ENCODE results near the gene TUBA4B. TPM values are rescaled to one million over a fixed set of nuclear protein-coding genes. Genes with fewer than 3 reads are reported as not detected.
A peak's percentile ranks its signal among the peaks of the same experiment; 100 is the strongest.
"Not testable (repeated sequence)": the region's sequence is repeated elsewhere in the genome, so short reads cannot be mapped to it uniquely, and the experiment has no call there.

The TUBA4B gene
- total RNA-seq, 1 experiment from 2014 or later, result not detected

- no peak for DNase-seq (ENCODE audit: low spot score)
Observed at GRCh38 chr2:219273937-219274336, 20.9 kb downstream of the TUBA4B start.

DNA sequence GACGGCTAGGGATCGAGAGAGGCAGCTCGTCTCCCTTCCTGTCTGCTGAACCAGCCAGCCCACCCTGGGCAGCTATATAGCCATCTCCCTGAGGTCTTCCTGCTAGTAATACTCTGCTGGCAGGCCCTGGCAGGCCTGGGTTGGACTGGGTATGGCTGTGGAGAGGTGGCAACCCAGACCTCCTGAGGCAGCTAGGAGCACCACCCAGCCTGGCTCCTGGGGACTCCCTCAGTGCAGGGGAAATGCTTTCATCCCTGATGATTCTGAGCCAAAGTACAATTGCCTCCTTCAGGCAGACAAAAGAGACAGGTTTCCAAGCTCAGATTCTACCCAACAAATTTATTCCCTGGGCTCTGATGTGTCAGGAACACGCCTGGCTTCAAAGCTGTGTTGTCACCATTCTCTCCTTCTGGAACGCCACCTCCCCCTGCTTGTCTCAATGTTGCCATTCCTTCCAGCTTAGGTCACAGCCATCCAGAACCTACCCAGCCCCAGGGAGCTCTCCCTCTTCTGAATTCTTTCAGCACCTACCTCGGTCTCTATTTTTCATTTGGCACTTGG lies 21.4 kb downstream of the TUBA4B start:
- no peak for DNase-seq (ENCODE audit: low spot score)

GRCh38 chr2:219277703-219278654 lies 24.9 kb downstream of the TUBA4B start:
- DNase-seq (ENCODE audit: low spot score), result peak; percentile 86

DNA sequence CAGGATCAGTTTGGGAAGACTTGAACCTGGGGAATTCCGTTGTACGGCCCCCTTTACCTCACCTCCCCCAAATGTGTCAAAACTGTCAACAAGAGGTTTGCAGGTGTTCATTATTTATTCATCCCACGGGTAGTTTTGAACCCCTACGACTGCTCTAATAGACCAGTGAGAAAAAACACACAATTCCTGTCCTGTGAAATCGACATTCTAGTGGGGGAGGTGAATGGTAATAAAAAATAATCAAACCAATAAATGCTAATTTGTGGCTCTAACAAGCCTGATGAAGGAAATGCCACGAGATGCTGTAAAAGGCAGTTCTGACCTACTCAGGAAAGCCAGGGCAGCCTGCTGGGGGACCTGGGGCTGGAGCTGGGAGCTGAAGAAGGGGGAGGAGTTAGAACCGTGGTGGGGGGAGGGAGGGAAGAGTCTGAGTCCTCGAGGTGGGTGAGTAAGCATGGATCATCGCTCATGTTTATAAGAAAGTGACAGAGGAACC lies 25.7 kb downstream of the TUBA4B start:
- no peak for DNase-seq (ENCODE audit: low spot score)

- peak; percentile 95 for DNase-seq (ENCODE audit: low spot score)
Observed at GRCh38 chr2:219279151-219279915, 26.3 kb downstream of the TUBA4B start, which contains the start of gene DNAJB2. TSS of gene DNAJB2 (plus strand) at chr2:219279366. CDS start at chr2:219279834, 468 bp downstream.

GRCh38 chr2:219279916-219280516 lies 27.0 kb downstream of the TUBA4B start:
- no peak for DNase-seq (ENCODE audit: low spot score)

- no peak for DNase-seq (ENCODE audit: low spot score)
Observed at GRCh38 chr2:219280651-219281050, 27.6 kb downstream of the TUBA4B start.

- DNase-seq (ENCODE audit: low spot score), result peak; percentile 27
Observed at GRCh38 chr2:219281588-219281987, 28.5 kb downstream of the TUBA4B start.

- DNase-seq (ENCODE audit: low spot score), result no peak
Observed at GRCh38 chr2:219282375-219282774, 29.3 kb downstream of the TUBA4B start.

GRCh38 chr2:219282943-219283581 lies 30.0 kb downstream of the TUBA4B start:
- DNase-seq (ENCODE audit: low spot score), result no peak

GRCh38 chr2:219284501-219285372 lies 31.7 kb downstream of the TUBA4B start:
- DNase-seq (ENCODE audit: low spot score), result no peak

GRCh38 chr2:219285373-219285735 lies 32.3 kb downstream of the TUBA4B start:
- DNase-seq (ENCODE audit: low spot score), result no peak

- DNase-seq (ENCODE audit: low spot score), result no peak
Observed at GRCh38 chr2:219285894-219286425, 32.9 kb downstream of the TUBA4B start.

DNA sequence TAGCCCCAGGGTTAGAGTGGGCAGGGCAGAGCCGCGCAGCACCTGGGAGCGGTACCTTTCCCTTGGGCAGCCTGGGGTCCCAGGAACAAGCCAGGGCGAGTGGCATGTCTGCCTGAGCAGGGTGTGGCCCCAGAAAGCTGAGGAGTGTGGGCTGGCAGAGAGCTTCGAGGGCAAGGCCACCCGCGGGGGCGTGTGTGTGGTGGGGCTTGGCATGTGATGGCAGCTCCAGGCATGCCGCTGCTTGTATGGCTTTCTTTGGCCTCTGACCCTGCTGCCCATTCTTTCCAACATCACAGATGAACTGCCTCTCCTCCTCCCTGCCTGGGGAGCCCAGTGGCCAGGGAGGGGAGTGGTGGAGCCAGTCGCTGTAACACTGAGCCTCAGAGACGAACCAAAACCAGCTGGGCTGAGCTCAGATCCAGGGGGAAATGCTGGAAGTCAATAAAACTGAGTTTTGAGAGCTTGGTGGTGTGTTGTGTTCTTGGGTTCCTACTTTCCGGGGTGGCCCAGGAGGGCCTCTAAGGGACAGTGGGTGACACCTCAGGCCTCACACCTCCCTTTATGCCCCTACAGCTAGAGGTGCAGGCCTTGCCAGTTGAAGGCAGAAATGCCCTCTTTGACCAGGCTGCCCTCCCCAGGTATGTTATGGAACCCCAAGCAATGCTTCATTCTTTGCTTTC lies 33.5 kb downstream of the TUBA4B start:
- DNase-seq (ENCODE audit: low spot score), result no peak

DNA sequence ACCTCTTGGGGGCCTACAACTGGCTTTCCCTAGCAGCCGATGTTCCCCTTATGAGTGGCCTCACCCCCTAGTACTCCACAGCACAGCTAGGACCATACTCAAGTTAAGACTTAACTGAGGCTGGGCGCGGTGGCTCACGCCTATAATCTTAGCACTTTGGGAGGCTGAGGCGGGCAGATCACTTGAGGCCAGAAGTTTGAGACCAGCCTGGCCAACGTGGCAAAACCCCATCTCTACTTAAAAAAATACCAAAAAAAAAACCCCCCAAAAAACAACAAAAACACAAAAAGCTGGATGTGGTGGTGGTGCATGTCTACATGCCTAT lies 34.0 kb downstream of the TUBA4B start:
- not testable (repeated sequence) for DNase-seq (ENCODE audit: low spot score)

DNA sequence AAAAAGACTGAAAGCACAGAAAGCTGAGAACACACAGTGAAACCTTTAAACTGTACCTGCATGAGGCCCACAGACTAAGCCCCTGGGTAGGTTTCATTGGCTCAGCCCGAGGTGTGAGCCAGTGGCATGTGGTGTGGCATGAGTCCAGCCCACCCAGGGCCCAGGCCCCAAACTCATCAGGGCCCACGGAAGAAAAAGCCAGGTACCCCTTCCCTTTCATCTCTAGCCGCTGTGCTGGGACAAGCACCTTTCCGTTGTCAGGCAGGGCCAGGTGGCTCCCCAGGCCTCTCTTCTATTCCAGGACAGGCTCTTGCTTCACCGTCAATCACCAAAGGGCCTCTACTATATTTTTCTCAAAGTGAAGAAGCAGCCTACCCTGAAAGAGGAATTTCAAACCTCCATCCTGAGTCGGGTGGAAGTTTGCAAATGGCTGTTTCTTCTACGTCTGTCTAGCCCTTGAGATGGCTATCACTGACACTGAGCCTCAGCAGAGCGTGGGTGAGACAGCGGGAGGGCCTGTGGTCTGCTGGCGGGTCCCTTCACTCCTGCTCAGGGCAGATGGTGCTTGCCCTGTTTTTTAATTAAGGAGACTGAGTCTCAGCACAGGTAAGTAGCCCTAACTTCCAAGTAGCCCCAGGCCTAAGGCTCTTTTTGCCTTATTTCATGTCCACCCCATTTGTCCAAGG lies 34.7 kb downstream of the TUBA4B start:
- DNase-seq (ENCODE audit: low spot score), result no peak

- DNase-seq (ENCODE audit: low spot score), result no peak
Observed at GRCh38 chr2:219289195-219289536, 36.1 kb downstream of the TUBA4B start.

DNA sequence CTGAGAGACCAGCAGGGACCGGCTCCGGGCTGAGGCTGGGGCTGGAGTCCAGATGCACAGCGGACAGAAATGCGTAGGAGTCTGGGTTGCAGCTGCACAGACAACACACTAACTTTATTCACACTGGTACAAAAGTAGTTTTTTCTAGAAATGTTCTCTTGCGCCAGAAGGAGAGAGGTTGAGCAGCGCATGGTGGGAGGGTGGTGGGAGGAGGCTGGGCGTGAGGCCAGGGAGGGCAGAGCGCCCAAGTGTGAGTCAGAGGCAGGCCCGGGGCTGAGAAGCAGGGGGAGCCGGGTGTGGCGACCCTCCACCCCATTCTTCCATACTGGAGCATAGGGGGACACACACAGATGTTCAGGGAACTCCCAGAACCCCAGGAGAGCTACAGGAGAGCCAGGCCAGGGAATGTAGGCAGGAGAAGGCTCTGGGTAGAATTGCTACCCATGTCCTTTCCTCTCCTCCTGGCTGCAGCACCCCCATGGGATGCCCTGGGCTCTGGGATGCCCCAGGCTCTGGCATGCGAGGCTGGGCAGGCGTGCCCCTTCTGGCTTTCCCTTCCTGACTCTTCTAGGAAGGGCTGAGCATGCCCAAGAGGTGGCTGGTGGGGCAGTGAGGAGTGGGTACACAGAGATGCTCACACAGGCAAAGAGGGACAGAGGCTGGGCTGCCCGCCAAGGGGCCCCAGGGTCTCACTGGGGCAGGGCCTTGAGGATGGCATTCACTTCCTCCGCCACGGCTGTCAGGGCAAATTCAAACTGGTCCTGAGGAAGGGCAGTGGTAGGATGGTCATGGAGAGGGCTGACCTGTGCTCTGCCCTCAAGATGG lies 36.7 kb downstream of the TUBA4B start:
- peak; percentile 26 for DNase-seq (ENCODE audit: low spot score)
